EH (cell line): ENCODE data around the gene RNF7.
"Not testable (repeated sequence)": the region's sequence is repeated elsewhere in the genome, so short reads cannot be mapped to it uniquely, and the experiment has no call there.

Source experiments
- DNase-seq: peaks from one replicate; pipeline ENCODE4 v3.0.0-alpha.2; 2015; ENCODE audit warnings: low read depth

The RNF7 gene

GRCh38 chr3:141738022-141738890 lies at the start of gene RNF7:
Gene RNF7, plus strand, starts transcription at chr3:141738298. Its CDS starts 44 bp downstream, at chr3:141738342.
- peak; percentile 95 for DNase-seq

- no peak for DNase-seq
These were observed 47.5 kb upstream of the RNF7 start for GRCh38 chr3:141690431-141691072.

- DNase-seq = not testable (repeated sequence)
These were observed 46.6 kb upstream of the RNF7 start for GRCh38 chr3:141691471-141691870.

GRCh38 chr3:141692973-141693372 lies 45.1 kb upstream of the RNF7 start:
- DNase-seq = not testable (repeated sequence)

- DNase-seq = peak; percentile 27
These were observed 38.8 kb upstream of the RNF7 start for GRCh38 chr3:141699324-141699723.

- no peak for DNase-seq
These were observed 38.2 kb upstream of the RNF7 start for GRCh38 chr3:141699897-141700296.

GRCh38 chr3:141703367-141703766 lies 34.7 kb upstream of the RNF7 start:
- not testable (repeated sequence) for DNase-seq

GRCh38 chr3:141707741-141708203 lies 30.3 kb upstream of the RNF7 start:
- DNase-seq = peak; percentile 93

- DNase-seq = peak; percentile 20
These were observed 29.7 kb upstream of the RNF7 start for GRCh38 chr3:141708367-141708766.

- peak; percentile 14 for DNase-seq
These were observed 28.9 kb upstream of the RNF7 start for GRCh38 chr3:141709126-141709770.

- DNase-seq = no peak
These were observed 28.0 kb upstream of the RNF7 start for GRCh38 chr3:141710121-141710520.

- peak; percentile 95 for DNase-seq
These were observed 27.0 kb upstream of the RNF7 start for GRCh38 chr3:141710888-141711616.

- no peak for DNase-seq
These were observed 23.4 kb upstream of the RNF7 start for GRCh38 chr3:141714671-141715070.

- DNase-seq = no peak
These were observed 16.0 kb upstream of the RNF7 start for GRCh38 chr3:141722081-141722480.

GRCh38 chr3:141722648-141723047 lies 15.4 kb upstream of the RNF7 start:
- DNase-seq = no peak

- DNase-seq = peak; percentile 13
These were observed 14.8 kb upstream of the RNF7 start for GRCh38 chr3:141723255-141723654.

- no peak for DNase-seq
These were observed 13.9 kb upstream of the RNF7 start for GRCh38 chr3:141724186-141724585.

GRCh38 chr3:141725036-141725435 lies 13.1 kb upstream of the RNF7 start:
- DNase-seq = peak; percentile 54

- DNase-seq = no peak
These were observed 11.6 kb upstream of the RNF7 start for GRCh38 chr3:141726483-141726882.

- DNase-seq = no peak
These were observed 9.7 kb upstream of the RNF7 start for GRCh38 chr3:141728355-141728892.

- DNase-seq = no peak
These were observed 8.9 kb upstream of the RNF7 start for GRCh38 chr3:141729240-141729639.

- peak; percentile 88 for DNase-seq
These were observed 2.9 kb upstream of the RNF7 start for GRCh38 chr3:141735176-141735575.
